Left lung (tissue), 10 donors: Measurements from ENCODE around the gene KCTD18. TPM values are rescaled to one million over a fixed set of nuclear protein-coding genes. Genes with fewer than 3 reads are reported as not detected.

ENCODE experiments used
- ATAC-seq: fragments of 200-7000 bp; cut with Tn5 transposase; one replicate; pipeline ENCODE4 v1.9.1; 2020; ENCODE audit warnings: moderate library complexity
- DNase-seq, 4 donors: peaks; one replicate each; pipeline ENCODE4 v3.0.0-alpha.2; 2013 to 2020
- H3K27ac ChIP-seq, 2 donors: fragments of 200-600 bp; sonication (generic) in 1 of 2; one replicate each; pipeline versions ENCODE4 v1.5.0 to v1.8.0; 2020 to 2021
- H3K27me3 ChIP-seq, 2 donors: fragments of 200-600 bp; sonication (generic) in 1 of 2; one replicate each; pipeline versions ENCODE4 v1.5.0 to v1.8.0; 2020 to 2021
- H3K36me3 ChIP-seq, 2 donors: fragments of 200-600 bp; sonication (generic) in 1 of 2; one replicate each; pipeline versions ENCODE4 v1.5.0 to v1.8.0; 2020 to 2021
- H3K4me1 ChIP-seq, 2 donors: fragments of 200-600 bp; one replicate each; pipeline ENCODE4 v1.8.0; 2021
- H3K4me3 ChIP-seq, 2 donors: fragments of 200-600 bp; sonication (generic) in 1 of 2; one replicate each; pipeline versions ENCODE4 v1.5.0 to v1.8.0; 2020 to 2021; ENCODE audit warnings: mild to moderate bottlenecking in 1 of 2
- H3K9me3 ChIP-seq, 2 donors: fragments of 200-600 bp; sonication (generic) in 1 of 2; one replicate each; pipeline versions ENCODE4 v1.5.0 to v1.8.0; 2020 to 2021
- intact Hi-C, 2 donors: fragments of 100-400 bp; cut with DNase I; formaldehyde crosslinking; loops; one replicate each; pipeline versions ENCODE4 v1.11.2 to v1.14.2; 2022
- polyA plus RNA-seq, 6 donors: library from polyadenylated mRNA; unstranded; fragments of 120-200 nt; gene quantifications; one replicate each; pipeline ENCODE4 v1.2.1, GENCODE V29; 2013; ENCODE audit not compliant: insufficient read length in 6 of 6
- total RNA-seq, 2 donors: library from RNA; stranded (reverse); fragmentation: NEBNext Ultra II Directional; extraction: Animal tissue kit (Norgen Biotek cat#: 25700); gene quantifications; one replicate each; pipeline ENCODE4 v1.2.1, GENCODE V29; 2021
- TF ChIP-seq, protein P1 (sequence below), 2 donors: fragments of 200-600 bp; sonication (generic) in 1 of 2; IDR thresholded peaks; one replicate each; pipeline versions ENCODE4 v1.5.0 to v1.8.0; 2021; ENCODE audit warnings: antibody characterized with exemption in 2 of 2
- donor health status: DM: no; HTN: yes; CAD: no.
- donor health status: DM: no; HTN: no; CAD: no.

KCTD18 gene
- total and polyA plus RNA-seq, 8 donors, result 13.8 to 18.9 (median 16.8) TPM

DNA sequence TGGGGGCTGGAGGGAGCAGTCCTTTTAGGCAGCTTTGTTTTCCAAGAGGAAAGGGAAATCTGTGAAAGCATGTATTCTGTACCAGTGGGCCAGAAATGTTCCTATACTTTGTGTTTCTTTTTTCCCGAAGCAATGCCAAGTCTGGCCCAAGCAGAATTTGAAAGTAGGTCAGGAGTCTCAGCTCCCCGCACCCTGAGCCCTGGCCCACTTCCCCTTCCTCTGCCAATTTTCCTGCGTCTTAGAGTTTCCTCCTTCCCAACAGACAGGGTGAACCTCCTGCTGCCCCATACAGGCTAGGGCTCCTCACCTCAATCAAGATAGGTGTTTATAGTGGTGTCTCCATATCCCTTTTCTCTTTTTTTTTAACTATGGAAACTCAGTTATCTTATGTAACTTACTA is 65.3 kb downstream of the KCTD18 start:
- Histone ChIP-seq H3K9me3 (no peaks in the 10 kb centered on the region), H3K27ac (no peak overlapping the region)
- ATAC-seq, result no peak

DNA sequence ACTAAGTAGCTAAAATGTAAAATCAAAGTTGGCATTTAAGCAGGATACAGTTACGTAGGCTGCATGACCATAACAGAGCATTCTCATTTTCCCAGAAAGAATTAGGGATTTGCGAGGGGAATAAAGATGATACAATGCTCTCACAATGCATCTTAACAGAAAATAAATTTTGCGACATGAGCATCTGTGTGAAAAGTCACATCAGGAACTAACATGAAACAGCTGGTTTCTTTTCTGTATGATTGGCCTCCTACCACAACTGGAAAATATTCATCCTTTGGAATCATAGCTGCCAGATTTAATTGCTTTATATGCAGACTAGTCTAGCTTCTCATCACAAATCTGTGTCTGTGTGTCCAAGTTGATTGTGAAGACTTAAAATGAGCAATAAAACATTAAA is 66.0 kb downstream of the KCTD18 start:
- Histone ChIP-seq H3K36me3 (peaks cover 0 to 19% of the 10 kb centered on the region in 2 donors), H3K4me3 (no peak overlapping the region), H3K27ac (no peak overlapping the region), H3K27me3 (no peaks in the 10 kb centered on the region), H3K4me1 (no peaks in the 10 kb centered on the region), H3K9me3 (no peaks in the 10 kb centered on the region)
- ATAC-seq (no peak), DNase-seq (no peak)
- TF ChIP-seq, protein P1, sequence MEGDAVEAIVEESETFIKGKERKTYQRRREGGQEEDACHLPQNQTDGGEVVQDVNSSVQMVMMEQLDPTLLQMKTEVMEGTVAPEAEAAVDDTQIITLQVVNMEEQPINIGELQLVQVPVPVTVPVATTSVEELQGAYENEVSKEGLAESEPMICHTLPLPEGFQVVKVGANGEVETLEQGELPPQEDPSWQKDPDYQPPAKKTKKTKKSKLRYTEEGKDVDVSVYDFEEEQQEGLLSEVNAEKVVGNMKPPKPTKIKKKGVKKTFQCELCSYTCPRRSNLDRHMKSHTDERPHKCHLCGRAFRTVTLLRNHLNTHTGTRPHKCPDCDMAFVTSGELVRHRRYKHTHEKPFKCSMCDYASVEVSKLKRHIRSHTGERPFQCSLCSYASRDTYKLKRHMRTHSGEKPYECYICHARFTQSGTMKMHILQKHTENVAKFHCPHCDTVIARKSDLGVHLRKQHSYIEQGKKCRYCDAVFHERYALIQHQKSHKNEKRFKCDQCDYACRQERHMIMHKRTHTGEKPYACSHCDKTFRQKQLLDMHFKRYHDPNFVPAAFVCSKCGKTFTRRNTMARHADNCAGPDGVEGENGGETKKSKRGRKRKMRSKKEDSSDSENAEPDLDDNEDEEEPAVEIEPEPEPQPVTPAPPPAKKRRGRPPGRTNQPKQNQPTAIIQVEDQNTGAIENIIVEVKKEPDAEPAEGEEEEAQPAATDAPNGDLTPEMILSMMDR (IDR thresholded peaks at IDR 0.05), result no peak
- intact Hi-C loops, result no loop called here

More for the DNA sequence above, 65.3 kb downstream of the KCTD18 start:
- H3K27me3 ChIP-seq, result no peaks in the 10 kb centered on the region
- H3K4me3 ChIP-seq, result no peak overlapping the region
- DNase-seq, result no peak
- intact Hi-C loops, result no loop called here
- TF ChIP-seq, protein P1 (IDR thresholded peaks at IDR 0.05), result no peak
- H3K36me3 ChIP-seq, result peaks cover 0 to 13% of the 10 kb centered on the region in 2 donors
- no peaks in the 10 kb centered on the region for H3K4me1 ChIP-seq

DNA sequence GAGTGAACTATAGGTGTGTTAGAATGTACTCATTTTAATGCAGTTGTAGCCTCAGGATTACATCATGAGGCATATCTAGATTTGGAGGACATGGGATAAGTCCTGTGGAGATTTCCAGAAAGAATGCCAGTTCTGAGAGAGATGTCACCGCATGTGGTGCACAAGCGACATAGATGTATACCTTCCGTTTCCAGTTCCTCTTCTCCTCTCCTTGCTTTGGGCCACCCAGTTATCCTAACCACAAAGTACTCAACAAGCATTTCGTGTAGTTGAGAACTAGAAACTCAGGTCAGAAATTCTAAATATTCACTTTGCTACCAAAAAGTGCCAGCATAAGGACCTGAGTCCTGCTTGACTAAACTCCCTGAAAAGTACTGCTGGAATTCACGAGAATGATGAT is 66.5 kb downstream of the KCTD18 start:
- H3K9me3 ChIP-seq, result no peaks in the 10 kb centered on the region
- H3K27ac ChIP-seq, result no peak overlapping the region

DNA sequence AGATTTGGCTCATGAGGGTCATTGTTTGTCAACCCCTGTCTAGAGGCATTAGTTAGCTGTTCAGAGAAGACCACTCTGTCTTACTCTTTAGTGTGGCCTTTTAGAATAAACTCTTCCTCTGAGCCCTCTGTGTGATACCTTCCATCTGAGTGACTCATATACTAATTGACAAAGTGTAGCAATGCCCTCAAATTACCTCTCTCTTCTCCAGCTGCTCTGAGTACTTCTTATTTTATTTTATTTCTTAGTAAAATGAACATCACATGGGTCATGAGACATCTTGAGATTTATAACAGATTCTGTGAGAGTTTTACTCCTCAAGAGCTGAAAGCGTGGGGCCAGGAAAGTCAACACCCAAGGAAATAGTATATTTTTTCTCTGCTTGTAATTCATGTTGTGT is 67.4 kb downstream of the KCTD18 start:
- H3K27me3 ChIP-seq, result no peaks in the 10 kb centered on the region

More for the DNA sequence above, 66.5 kb downstream of the KCTD18 start:
- Histone ChIP-seq H3K36me3 (peaks cover 0 to 19% of the 10 kb centered on the region in 2 donors), H3K4me1 (no peaks in the 10 kb centered on the region), H3K4me3 (no peak overlapping the region), H3K27me3 (no peaks in the 10 kb centered on the region)
- TF ChIP-seq, protein P1 (IDR thresholded peaks at IDR 0.05), result no peak
- ATAC-seq, result no peak
- intact Hi-C loops, result no loop called here
- no peak for DNase-seq

DNA sequence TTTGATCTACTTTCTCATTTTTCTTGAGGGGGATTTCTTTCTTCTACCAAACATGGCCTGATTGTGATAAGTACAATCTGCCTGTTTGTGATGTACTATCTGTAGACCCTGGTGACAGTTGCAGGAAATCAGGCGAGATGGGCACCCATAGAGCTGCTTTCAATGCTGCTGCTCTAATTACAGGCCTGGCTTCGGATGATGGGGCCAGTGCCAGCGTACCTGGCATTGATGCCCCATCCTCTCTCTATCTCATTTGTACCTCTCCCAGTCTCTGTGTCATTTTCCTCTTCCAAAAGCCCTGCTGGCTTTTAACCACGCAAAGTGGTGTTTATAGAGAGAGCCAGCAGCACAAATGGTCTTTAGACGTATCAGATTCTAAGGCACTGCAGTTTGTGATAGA is 69.9 kb downstream of the KCTD18 start:
- intact Hi-C loops, result no loop called here
- TF ChIP-seq, protein P1 (IDR thresholded peaks at IDR 0.05), result no peak
- H3K27ac ChIP-seq, result no peak overlapping the region
- no peak overlapping the region for H3K4me3 ChIP-seq
- no peaks in the 10 kb centered on the region for H3K27me3 ChIP-seq
- ATAC-seq, result no peak
- no peaks in the 10 kb centered on the region for H3K4me1 ChIP-seq
- no peak for DNase-seq
- H3K36me3 ChIP-seq, result peaks cover 0 to 16% of the 10 kb centered on the region in 2 donors
- no peaks in the 10 kb centered on the region for H3K9me3 ChIP-seq

More for the DNA sequence above, 67.4 kb downstream of the KCTD18 start:
- no peaks in the 10 kb centered on the region for H3K4me1 ChIP-seq
- peaks cover 0 to 19% of the 10 kb centered on the region in 2 donors for H3K36me3 ChIP-seq
- no peaks in the 10 kb centered on the region for H3K9me3 ChIP-seq
- TF ChIP-seq, protein P1 (IDR thresholded peaks at IDR 0.05), result no peak
- peak overlapping the region in 1 of 2 donors; percentile 8 for H3K27ac ChIP-seq
- ATAC-seq, result peak; percentile 54
- DNase-seq, result no peak
- intact Hi-C loops, result no loop called here
- H3K4me3 ChIP-seq, result no peak overlapping the region

Other genes with a start within 250 kb of the KCTD18 start
- gene SPATS2L, start 203.4 kb downstream of the KCTD18 start, total RNA-seq, result 10 to 100 TPM; 91.0 to 96.0 TPM
- 10 to 100 TPM; 81.2 to 96.7 (median 90.4) TPM for gene SPATS2L, start 203.4 kb downstream of the KCTD18 start, polyA plus RNA-seq
- gene SGO2, start 16.1 kb upstream of the KCTD18 start, total RNA-seq, result 1 to 10 TPM; 3.6 to 7.2 TPM
- 10 to 100 TPM; 11.7 to 26.2 (median 15.5) TPM for gene SGO2, start 16.1 kb upstream of the KCTD18 start, polyA plus RNA-seq
- 10 to 100 TPM; 29.4 to 32.4 TPM for gene AOX1, start 75.9 kb upstream of the KCTD18 start, total RNA-seq
- 10 to 100 TPM in 4 of 6 donors, 1 to 10 TPM in 2; 5.4 to 16.3 (median 11.8) TPM for gene AOX1, start 75.9 kb upstream of the KCTD18 start, polyA plus RNA-seq